ENCODE measurements around the gene CDH11. TPM values are rescaled to one million over a fixed set of nuclear protein-coding genes. Genes with fewer than 3 reads are reported as not detected.

Gene CDH11, protein sequence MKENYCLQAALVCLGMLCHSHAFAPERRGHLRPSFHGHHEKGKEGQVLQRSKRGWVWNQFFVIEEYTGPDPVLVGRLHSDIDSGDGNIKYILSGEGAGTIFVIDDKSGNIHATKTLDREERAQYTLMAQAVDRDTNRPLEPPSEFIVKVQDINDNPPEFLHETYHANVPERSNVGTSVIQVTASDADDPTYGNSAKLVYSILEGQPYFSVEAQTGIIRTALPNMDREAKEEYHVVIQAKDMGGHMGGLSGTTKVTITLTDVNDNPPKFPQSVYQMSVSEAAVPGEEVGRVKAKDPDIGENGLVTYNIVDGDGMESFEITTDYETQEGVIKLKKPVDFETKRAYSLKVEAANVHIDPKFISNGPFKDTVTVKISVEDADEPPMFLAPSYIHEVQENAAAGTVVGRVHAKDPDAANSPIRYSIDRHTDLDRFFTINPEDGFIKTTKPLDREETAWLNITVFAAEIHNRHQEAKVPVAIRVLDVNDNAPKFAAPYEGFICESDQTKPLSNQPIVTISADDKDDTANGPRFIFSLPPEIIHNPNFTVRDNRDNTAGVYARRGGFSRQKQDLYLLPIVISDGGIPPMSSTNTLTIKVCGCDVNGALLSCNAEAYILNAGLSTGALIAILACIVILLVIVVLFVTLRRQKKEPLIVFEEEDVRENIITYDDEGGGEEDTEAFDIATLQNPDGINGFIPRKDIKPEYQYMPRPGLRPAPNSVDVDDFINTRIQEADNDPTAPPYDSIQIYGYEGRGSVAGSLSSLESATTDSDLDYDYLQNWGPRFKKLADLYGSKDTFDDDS
- total RNA-seq, result 45.2 TPM

DNA sequence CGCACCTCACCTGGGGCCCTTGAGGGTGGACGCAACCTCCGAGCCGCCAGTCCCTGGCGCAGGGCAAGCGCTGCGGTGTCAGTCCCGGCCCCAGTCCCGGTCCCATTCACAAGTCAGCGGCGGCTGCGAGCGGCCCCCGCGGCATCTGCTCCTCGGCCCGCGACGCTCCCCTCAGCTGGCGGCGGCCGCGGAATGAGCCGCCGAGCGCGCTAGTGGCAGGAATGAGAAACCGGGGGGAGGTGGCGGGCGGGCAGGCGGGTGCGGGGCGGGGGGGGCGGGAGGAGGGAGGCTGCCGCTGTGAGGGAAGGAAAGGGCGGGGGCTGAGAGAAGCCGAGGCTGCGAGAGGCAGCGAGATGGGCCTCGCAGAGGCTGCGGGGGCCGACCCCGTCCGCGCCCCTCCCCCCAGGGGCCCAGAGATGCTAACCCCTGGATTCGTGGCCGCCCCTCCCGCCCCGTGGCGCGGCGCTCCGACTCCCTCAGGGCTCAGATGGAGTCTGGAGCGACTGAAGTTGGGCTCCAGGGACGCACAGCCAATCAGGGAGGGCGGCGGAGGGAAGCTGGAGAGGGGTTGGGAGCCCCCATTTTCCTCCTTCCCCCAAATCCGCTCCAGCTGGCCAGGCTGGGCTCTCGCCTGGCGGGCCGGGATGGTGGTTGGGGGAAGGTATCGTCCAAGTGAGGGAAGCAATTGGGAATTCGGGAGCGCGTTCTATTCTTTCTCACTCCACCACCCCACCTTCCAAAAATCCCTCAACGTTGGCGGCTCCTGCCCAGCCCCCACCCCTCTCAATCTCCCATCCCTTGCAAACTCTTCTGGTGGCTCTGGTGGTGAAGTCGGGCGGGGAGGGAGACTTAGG is at the start of gene CDH11:
TSS of gene CDH11 (minus strand) at position 194 of the 854 bp plus-strand sequence. CDS start 117,194 bp downstream, outside the sequence.
- Histone ChIP-seq H3K27ac (peak within 1 kb of the TSS; percentile 91), H3K27me3 (no peaks in the 10 kb centered on the region), H3K9me3 (no peaks in the 10 kb centered on the region), H3K4me3 (peak within 1 kb of the TSS; percentile 73 to 81), H3K36me3 (no peaks in the 10 kb centered on the region), H3K4me1 (peaks cover 26% of the 10 kb centered on the region)
- TF ChIP-seq CTCF (IDR thresholded peaks at IDR 0.05) (peak in 1 of 3 experiments; percentile 48), POLR2A (IDR thresholded peaks at IDR 0.05) (peak in 1 of 2 donors; percentile 57), POLR2AphosphoS5 (IDR thresholded peaks at IDR 0.05; ENCODE audit: insufficient read depth in 1 of 2, low read depth in 1 of 2) (peak in 1 of 2 donors; percentile 79)
- DNase-seq (ENCODE audit: extremely low spot score in 2 of 2), result no peak
- intact Hi-C loops (cut with DNase I), result loop anchor here (5.0 kb wide), 1 partner anchor 1145 kb away; no protein-coding TSS in a partner anchor

- TF ChIP-seq POLR2AphosphoS5 (IDR thresholded peaks at IDR 0.05; ENCODE audit: insufficient read depth in 1 of 2, low read depth in 1 of 2) (no peak), CTCF (IDR thresholded peaks at IDR 0.05) (no peak), POLR2A (IDR thresholded peaks at IDR 0.05) (no peak)
- H3K36me3 ChIP-seq, result no peaks in the 10 kb centered on the region
- H3K27me3 ChIP-seq, result no peaks in the 10 kb centered on the region
- no peak overlapping the region for H3K4me3 ChIP-seq
- H3K27ac ChIP-seq, result no peak overlapping the region
- H3K4me1 ChIP-seq, result no peaks in the 10 kb centered on the region
- DNase-seq (ENCODE audit: extremely low spot score in 2 of 2), result no peak
- intact Hi-C loops (cut with DNase I), result no loop called here
- H3K9me3 ChIP-seq, result no peaks in the 10 kb centered on the region
Measured at GRCh38 chr16:65154321-65154720, 32.5 kb upstream of the CDH11 start.

- Histone ChIP-seq H3K4me1 (no peaks in the 10 kb centered on the region), H3K4me3 (no peak overlapping the region), H3K27ac (no peak overlapping the region), H3K9me3 (no peaks in the 10 kb centered on the region), H3K36me3 (no peaks in the 10 kb centered on the region), H3K27me3 (no peaks in the 10 kb centered on the region)
- DNase-seq (ENCODE audit: extremely low spot score in 2 of 2), result no peak
- intact Hi-C loops (cut with DNase I), result no loop called here
- TF ChIP-seq POLR2AphosphoS5 (IDR thresholded peaks at IDR 0.05; ENCODE audit: insufficient read depth in 1 of 2, low read depth in 1 of 2), result no peak
- TF ChIP-seq CTCF (IDR thresholded peaks at IDR 0.05), result no peak
- TF ChIP-seq POLR2A (IDR thresholded peaks at IDR 0.05), result no peak
Measured at GRCh38 chr16:65153365-65154105, 31.7 kb upstream of the CDH11 start.

- TF ChIP-seq POLR2A (IDR thresholded peaks at IDR 0.05), result no peak
- no peak for TF ChIP-seq CTCF (IDR thresholded peaks at IDR 0.05)
- no peak for TF ChIP-seq POLR2AphosphoS5 (IDR thresholded peaks at IDR 0.05; ENCODE audit: insufficient read depth in 1 of 2, low read depth in 1 of 2)
- intact Hi-C loops (cut with DNase I), result no loop called here
- DNase-seq (ENCODE audit: extremely low spot score in 2 of 2), result no peak
- Histone ChIP-seq H3K4me3 (no peak overlapping the region), H3K27ac (no peak overlapping the region), H3K27me3 (no peaks in the 10 kb centered on the region), H3K9me3 (no peaks in the 10 kb centered on the region), H3K4me1 (no peaks in the 10 kb centered on the region), H3K36me3 (no peaks in the 10 kb centered on the region)
Measured at GRCh38 chr16:65148804-65149203, 26.9 kb upstream of the CDH11 start.

All from vagina (tissue), 2 donors.